Heart left ventricle (tissue), 13 donors: ENCODE results near the gene ZFPM1.

Source experiments
- CTCF ChIP-seq, 12 donors: fragments of 200-600 bp; sonication (generic) in 4 of 12; IDR thresholded peaks; one replicate each; pipeline versions ENCODE4 v1.5.0 to v1.8.0; 2018 to 2022; ENCODE audit warnings: antibody characterized with exemption in 12 of 12, mild to moderate bottlenecking in 5 of 12
- POLR2A ChIP-seq, 2 donors: fragments of 450-650 bp; IDR thresholded peaks; one replicate each; pipeline ENCODE4 v1.6.1; 2017; ENCODE audit warnings: antibody characterized with exemption in 2 of 2, mild to moderate bottlenecking in 2 of 2, moderate library complexity in 2 of 2
- donor health status: ischemic (EF 13 %, LVEDD 7.1; RV severe dilation, severe dysfunction).
- donor health status: DM: no; HTN: yes; CAD: no.
- donor health status: DM: no; HTN: no; CAD: no.
- donor health status: ischemic (EF 25% LVEDD 6.9; RV normal size, moderate dysfunction).
- donor health status: ischemic (EF 25% LVEDD 5.7; RV mildly dilated, moderate dysfunction).
- donor health status: ischemic (EF 35%, LVEDD 5.7; RV mildly dilated, moderate dysfunction).
- donor health status: nonischemic (EF 11% LVEDD 7.7; RV severe dilation, severe dysfunction).
- donor health status: DM: yes; HTN: yes; CAD: no.
- donor health status: PGD.
- donor health status: ischemic (EF 29% LVEDD 5.4; RV normal size, mild dysfunction).
- donor health status: nonischemic (EF 23%, LVEDD 6.1; RV moderate dilation, normal function).

- peak; percentile 78 to 93 (median 84) for TF ChIP-seq CTCF (IDR thresholded peaks at IDR 0.05)
- TF ChIP-seq POLR2A (IDR thresholded peaks at IDR 0.05), result no peak
Observed at GRCh38 chr16:88437367-88437964, 15.6 kb upstream of the ZFPM1 start.
